Measurements from ENCODE around the gene NOP14.
"Not testable (repeated sequence)": the region's sequence is repeated elsewhere in the genome, so short reads cannot be mapped to it uniquely, and the experiment has no call there.

NOP14 gene

DNA sequence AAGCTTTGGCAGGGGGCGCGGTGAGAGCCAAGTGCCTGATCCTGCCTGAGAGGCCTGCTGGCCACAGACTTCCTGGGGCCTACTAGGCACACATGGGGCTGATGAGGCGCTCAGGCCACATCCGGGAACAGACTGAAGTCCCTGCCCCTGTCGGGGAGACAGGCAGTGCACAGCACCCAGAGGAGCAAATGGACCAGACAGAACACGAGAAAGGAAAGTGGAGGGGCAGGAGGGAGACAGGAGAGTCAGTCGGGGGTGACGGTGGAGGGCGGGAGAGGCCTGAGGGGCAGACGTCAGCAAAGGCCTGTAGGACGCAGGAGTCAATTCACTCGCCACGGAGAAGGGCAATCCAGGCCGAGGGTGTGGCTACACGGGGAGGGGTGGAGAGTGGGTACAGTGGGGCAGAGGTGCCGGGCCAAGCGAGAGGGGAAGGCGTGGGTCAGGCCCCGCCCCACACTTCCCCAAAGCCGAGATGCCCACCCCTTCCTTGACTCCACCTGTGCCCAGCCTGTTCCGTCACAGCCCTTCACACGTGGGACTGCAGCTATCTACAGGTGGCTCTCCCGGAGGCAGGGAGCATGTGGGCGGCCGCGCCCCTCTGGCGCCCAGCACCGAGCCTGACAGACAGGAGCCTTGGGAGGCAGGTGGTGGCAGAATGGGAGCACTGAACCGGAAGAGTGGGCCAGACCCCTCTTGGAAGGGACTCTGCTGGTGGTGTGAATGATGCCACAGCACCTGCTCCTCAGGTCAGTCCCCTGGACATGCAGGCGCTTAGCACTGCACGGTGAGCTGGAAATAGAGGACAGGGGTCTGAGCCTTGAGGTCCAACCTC lies 20.5 kb downstream of the NOP14 start:
- no peak for DNase-seq (ENCODE audit: low spot score)

DNA sequence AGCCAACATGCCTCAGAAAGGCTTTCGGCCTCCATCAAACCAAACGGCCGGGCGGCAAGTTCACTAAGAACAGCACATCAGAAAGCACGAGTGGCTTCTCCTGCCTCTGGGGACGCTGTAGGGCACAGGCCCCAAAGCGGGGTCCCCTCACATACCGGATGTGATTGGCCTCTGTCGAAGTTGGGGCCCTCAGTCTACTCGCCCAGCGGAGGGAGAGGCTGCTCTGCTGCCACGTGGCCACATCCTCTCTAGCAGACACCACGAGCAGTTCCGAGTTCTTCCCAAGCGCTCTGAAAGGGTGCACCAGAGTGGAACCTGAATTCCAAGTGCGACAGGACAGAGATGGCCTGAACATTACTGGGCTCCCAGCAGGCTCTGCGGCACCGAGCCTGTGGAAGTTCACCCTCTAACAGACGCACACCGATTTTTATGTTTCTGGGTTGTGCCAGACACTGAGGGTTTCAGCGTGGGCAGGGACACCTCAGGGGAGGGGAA lies 21.1 kb downstream of the NOP14 start:
- no peak for DNase-seq (ENCODE audit: low spot score)

DNA sequence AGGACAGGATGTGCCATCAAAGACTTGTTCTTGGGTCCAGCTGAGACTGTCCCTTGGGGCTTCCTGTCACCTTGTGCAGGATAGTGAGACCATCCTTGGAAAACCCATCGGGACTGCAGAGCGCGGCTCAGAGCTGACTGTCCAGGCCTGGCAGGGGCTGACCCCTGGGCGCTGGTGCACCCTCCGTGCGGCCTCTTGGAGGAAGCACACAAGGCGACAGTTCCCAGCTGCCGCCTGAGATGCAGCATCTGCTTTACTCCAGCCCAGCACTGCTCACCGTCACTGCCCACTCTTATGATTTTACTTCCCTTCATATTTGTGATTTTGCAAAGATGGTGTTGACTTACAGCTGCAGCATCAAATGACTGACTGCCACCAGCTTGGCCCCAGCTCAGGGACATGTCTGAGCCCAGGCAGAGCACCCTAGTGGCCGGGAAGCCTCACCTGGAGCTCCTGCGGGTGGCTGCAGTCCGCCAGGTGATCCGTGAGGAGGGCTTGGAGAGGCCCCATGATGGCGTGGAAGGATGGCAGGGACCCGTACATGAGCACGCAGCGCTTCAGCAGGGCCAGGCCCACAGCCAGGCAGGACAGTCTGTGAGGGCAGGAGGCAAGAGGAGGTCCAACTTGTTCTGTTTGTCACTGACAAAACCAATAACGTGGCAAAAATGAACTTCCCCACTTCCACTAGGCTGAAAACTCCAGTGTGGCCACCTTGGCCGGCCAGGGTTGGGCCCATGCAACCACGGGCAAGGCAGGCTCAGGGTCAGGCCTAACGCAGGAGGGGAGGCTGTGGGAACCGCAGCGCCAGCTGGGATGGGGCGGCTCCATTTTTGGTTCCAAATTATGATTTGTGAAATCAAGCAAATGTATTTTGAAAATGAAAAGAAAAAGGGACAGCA lies 21.8 kb downstream of the NOP14 start:
- DNase-seq (ENCODE audit: low spot score), result no peak

DNA sequence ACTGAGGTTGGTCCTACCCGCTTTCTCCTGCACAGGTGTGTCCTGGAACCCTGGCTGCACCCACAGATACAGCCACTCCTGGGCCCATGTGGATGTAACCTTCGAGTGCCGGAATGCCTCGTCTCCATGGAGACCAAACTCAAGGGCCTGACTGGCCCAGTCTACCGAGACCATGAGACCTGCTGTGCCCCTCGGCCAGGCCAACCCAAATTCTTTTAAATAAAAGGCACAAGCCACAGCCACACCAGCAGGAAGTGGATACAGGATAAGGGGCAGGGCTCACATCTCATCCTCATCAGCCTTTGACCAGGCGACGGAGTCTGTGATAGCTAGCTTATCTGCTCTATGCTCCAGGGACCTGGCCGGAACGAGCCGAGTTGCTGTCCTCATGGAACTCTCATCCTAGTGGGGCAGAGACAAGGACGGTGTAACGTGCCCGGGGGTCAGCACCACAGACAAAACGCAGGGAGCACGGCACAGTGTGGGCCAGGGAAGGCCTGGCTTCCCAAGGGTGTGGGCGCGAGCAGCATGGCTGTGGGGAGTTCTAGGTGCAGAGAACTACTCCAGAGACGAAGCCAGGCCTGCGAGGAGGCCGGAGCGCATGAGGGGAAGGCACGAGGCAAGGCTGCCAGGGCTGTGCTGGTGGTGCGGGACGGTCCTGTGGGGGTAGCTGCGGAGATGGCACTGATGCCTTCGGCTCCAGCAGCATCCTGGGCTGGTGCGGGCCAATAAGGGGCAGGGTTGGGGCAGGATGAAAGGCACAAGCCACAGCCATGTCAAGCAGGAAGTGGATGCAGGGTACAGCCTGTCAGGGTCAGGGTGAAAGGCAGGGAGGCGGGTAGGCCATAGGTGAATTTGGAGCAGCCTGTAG lies 22.7 kb downstream of the NOP14 start:
- no peak for DNase-seq (ENCODE audit: low spot score)

DNA sequence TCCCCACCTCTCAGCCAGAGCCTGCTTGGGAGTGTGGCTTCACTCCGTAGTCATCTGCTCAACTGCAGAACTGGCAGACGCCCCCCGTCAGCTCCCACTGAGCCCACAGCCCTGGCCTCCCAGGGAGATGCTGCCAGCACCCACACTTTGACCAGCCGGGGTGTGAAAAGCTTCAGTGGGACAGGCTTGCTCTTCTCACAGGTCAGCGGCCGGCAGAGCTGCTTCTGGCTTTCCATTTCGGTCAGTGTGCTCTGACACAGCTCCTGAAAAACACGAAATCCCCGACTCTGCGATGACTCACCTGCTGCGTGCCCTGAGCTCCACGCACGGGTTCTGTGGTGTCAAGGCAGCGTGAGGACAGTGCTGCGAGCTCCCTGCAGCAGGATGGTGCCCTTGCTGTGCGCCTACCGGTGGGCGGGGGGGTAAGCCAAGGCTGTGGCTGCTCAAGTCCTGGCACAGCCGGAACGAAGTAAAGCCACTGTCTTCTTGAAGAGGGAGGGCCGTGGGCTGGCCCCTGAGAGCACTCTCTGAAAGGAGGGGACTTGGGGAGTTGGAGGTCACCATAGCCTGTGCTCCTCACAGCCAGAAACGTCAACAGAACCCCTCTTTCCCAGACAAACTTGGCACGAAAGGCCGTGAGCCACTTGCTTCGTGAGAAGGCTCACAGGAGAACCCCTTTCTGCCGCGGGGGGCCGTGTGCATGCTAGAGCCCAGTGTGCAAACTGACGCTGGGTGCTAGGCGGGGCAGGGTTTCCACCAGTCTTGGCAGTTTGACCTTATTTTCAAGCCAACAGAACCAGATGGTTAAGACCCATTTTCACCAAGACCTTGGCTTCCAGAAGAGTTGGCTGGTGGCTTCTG lies 23.6 kb downstream of the NOP14 start:
- DNase-seq (ENCODE audit: low spot score), result no peak

DNA sequence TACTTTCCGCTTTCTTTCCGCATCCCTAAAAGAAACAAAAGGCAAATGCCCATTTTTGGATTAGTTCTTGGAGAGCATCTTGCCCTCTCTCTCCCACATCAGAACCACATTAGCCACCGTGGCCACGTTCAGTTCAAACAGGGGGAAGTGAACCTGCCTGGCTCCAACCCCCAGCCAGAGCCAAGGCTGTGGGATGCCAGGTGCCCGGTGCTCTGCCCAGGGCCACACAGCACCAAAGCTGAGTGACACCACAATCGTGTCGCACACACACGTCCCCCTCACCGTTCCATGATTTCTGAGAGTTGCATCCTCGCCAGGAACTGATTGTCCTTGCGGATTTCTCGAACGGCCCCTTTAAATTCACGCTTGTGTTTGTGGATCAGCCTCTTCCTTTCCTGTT lies 24.3 kb downstream of the NOP14 start:
- DNase-seq (ENCODE audit: low spot score), result no peak

DNA sequence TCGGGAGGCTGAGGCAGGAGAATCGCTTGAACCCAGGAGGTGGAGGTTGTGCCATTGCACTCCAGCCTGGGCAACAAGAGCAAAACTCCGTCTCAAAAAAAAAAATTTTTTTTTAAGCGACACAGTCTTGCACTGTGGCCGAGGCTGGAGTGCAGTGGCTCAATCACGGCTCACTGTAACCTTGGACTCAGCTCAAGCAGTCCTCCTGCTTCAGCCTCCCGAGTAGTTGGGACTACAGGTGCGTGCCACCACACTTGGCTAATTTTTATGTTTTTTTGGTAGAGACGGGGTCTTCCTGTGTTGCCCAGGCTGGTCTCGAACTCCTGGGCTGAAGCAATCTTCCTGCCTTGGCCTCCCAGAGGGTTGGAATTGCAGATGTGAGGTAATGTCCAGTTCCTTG lies 24.8 kb downstream of the NOP14 start:
- DNase-seq (ENCODE audit: low spot score), result not testable (repeated sequence)

DNA sequence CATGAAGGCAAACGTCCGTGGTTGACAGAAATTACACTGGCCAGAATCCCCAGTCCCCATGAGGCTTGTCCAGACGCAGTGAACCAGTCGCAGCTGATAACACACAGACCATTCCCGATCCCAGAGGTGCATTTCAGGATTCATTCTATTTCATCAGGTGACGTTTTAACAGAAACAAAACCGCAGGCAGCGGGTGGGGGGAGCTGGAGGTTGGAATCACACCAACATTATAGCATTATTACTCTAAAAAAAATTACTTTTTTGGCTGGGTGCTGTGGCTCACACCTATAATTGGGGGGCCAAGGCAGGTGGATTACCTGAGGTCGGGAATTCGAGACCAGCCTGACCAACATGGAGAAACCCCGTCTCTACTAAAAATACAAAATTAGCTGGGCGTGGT lies 25.2 kb downstream of the NOP14 start:
- DNase-seq (ENCODE audit: low spot score), result no peak

DNA sequence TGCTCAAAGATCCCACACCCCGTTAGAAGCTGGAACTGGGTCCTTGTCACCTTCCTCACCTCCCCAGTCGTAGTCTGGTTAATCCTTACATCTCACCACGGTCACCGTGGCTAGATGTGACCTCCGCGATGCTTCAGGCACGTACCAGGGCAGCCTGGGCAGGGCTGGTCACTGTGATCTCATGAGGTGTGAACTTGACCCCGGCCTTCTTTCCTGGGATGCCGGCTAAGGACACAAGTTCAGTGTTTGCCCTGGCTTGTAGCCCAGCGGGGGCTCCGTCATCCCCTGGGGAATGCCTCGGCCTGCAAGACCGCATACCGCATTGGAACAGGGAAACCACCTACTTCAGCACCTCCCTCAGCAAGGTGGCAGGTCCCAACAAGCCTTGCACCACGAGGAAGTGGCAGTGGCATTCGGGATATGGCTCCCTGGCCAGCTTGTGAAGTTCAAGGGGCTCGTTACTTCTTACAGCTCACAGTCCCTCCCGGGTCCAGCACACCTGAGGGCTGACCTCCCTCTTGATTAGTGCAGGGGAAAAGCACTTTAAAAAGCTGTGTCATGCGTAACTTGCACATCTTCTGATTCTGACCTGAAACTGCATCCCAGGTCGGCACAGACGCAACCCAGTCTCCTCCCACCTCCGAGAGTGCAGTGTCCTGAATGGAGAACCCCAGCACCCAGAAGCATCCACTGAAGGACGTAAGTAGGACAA lies 25.9 kb downstream of the NOP14 start:
- DNase-seq (ENCODE audit: low spot score), result no peak

DNA sequence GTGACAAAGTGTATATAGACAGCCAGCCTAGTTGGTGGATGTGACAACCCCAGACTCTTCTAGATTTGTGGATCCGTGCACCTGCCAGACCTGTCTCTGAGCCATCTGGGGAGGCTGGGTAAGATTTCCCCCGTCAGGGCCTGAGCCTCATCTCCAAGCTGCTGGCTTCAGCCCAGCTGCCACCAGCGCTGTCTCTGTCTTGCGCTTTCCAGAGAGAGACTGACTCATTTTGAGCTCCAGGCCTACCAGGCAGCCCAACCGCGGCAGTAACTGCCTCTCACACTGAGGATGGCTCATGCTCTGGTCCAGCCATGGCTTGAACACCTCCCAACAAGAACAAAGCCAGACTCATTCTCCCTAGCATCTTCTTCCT lies 26.4 kb downstream of the NOP14 start:
- DNase-seq (ENCODE audit: low spot score), result peak; percentile 35

DNA sequence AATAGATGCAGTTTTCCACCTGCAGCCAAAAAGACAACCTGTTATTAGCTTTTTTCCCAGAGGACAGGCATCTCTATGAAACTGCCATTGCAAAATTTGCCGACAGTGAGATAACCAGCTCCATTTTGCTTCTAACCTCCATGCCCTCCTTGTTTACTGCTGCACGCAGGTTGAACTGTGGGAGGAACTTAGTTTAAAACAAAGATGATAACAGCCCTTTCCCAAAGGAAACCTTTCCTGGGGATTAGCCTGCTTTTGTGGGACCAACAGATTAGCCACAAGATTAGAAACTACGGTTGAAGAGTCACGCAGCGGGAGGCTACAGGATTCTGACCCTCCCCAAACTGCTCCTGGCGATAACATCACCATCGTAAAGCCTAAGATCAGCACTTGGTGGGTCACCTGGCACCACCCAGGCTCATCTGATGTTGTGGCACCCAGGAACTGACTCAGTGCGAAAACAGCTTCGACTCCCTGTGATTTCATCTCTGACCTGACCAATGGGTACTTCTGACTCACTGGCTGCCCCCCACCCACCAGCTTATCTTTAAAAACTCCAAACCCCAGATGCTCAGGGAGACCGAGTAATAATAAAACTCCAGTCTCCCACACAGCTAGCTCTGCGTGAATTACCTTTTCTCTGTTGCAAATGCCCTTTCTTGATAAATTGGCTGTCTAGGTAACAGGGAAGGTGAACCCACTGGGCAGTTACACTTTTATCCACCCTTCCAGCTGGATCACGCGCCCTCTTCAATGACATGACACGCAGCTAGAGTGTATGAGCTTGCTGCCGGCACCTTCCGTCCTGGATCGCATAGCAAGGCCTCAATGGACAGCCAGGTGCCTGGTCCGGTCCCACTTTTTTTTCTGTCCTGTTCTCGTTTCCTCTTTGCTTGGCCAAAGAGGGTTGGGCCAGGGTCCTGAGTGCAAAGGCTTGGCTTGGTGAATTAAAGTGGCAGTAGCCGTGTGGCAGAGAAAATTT lies 27.2 kb downstream of the NOP14 start:
- peak; percentile 57 for DNase-seq (ENCODE audit: low spot score)

DNA sequence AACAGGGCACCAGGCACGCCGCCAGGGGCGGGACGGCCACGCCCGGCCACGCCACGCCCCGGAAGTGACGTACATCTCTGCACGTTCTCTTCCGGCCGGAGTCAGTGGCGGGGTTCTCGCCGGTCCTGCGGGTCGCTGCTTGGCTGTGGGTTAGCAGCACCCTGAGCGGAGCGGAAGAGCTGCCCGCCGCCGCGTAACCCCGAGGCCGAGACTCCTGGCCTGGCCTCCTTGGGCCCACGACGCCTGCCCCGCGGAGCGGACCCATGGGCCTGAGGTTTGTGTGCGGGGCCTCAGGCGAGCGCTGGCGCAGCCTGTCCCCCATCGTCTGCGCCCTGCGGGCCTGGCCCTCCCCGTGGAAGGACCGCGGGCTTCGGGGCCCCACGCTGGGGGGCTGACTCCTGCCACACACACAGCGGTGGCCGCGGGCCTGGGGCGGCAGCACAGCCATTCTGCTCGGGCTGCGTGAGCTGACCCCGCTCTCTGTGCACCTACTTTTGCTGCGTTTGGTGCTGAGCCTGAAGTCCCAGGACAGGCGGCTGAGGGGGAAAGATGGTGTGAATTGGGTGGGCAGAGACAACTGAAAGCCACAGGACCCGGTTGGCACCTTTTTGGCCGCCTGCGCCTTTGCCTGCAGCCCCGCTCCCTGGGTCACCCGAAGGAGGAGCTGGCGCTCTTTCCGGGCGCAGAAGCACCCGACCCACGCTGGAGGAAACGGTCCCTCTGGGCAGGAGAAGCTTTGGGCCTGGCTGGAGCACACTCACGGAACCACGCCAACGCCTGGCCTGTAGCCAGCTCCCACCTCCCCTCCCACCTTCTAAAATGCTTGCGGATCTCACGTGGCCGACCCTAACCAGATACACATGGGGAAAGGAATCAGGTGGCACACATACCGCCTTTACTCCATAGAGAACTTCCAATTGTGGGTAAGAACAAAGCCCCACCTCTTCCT lies 28.1 kb downstream of the NOP14 start:
- peak; percentile 94 for DNase-seq (ENCODE audit: low spot score)

DNA sequence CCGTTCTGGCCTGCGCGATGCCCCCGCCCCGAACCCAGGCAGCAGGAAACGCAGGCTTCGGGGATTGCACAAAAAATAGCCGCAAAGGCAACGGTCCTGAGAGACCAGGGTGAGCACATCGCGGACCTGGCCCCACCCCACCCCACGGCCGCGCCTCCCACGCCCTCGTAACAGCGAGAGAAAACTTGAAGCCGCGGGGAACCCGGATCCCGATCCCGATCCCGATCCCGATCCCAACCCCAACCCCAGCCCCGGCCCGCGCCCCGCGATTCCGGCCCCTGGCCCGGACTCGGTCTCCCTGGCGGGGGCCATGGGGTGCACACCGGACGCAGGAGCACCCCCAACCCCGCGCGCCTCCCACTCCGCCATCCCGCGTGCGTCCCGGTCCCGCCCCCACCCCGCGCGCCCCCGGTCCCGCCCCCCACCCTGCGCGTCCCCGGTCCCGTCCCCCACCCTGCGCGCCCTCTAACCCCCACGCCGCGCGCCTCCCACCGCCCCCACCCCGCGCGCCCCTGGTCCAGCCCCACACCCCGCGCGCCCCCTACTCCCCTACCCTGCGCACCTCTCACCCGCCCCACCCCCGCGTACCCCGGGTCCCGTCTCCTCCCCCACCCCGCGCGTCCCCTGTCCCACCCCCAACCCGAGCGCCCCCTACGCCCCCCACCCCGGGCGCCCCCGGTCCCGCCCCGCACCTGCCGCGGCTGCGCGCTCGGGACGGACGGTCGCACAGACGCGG lies 29.0 kb downstream of the NOP14 start:
- peak; percentile 46 for DNase-seq (ENCODE audit: low spot score)

DNA sequence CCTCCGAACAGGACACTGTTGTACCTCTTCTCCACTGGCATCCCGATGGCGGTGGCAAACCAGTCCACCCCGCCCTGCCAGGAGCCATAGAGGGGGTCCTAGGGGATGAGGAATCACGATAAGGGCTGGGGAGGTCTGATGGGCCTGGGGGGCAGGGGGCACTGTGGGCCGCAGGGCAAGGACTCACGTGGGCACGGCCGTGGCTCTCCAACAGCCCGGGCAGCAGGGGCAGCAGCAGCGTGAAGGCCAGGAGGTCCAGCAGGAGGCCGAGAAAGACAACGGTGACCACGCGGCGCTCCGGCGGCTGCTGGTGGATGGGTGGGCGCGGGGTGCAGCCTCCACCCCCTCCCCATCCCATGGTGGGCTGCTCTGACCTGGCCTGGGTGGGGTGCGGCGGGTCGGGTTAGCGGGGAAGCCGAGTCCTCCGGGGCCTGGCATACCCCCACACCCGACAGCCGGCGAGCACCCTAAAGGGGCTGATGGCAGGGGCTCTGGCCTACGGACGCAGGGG lies 29.6 kb downstream of the NOP14 start:
- DNase-seq (ENCODE audit: low spot score), result no peak

DNA sequence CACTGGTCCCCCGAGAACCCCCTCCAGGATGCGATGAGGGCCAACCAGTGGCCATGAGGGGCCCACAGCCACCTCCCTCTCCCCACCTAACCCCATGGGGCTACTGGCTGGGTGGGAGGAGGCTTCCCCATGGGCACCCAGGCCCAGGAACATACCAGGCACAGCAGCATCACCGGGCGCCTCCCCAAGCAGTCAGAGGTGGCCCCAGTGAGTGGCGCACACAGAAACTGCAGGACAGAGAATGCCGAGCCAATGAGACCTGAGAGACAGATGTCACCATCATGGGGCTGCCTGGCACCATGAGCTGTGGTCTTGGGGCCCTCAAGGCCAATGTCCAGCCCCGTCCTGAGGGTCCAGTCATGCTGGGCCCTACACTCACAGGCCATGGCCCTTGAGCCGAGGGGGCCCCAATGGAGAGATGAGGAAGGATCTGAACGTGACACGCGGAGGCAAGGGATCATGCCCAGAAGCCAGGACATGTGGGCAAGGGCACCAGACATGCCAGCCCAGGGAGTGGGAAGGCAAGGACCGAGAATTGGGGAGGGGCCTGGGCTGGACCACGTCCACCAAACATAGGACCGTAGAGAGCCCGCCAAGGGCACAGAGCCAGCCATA lies 30.1 kb downstream of the NOP14 start:
- DNase-seq (ENCODE audit: low spot score), result no peak

DNA sequence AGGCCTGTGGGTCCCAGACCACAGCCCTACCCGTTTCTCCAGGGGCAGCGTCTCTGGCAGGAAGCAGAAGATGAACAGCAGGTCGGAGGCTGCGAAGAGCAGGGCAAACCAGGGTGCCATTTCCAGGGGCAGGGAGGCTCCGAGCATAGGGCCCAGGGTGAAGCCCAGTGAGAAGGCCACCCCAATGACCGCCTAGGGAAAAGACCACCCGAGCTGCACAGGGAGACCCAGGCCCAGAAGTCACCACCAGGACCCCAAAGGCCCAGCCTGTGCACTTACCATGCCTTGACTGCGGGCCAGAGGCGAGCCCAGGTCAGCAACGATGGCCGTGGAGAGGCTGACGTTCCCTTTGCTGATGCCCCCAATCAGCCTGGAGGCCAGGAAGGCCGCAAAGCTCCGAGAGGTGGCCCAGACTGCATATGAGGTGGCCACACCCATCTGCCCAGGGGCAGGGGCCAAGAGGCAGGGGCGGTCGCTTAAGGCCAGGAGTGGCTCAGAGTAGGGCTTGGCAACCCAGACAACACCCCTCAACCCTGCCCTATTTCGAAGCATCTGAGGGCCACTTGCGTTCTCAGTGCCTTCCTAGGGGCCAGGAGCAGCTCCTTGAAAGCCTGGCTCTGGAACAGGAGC lies 30.8 kb downstream of the NOP14 start:
- DNase-seq (ENCODE audit: low spot score), result no peak
